K562 (cell line): ENCODE results near the gene BOD1L1. TPM values are rescaled to one million over a fixed set of nuclear protein-coding genes. Genes with fewer than 3 reads are reported as not detected.

ENCODE experiments used
- ATAC-seq: fragments of 200-7000 bp; cut with Tn5 transposase; 3 replicates; pipeline ENCODE4 v1.9.1; 2020; ENCODE audit warnings: moderate library complexity
- BruUV-seq: library from RNA; stranded (reverse); fragments of 400-500 nt; replicated peaks from 2 replicates; lab custom pipeline; 2021; lab: Mats Ljungman, UMichigan
- CTCF ChIA-PET: fragments of 300-600 bp; formaldehyde crosslinking; extraction: SDS; loops from one replicate; lab custom pipeline; 2021; ENCODE audit warnings: low intra/inter-chr PET ratio; lab: Yijun Ruan, JAX
- POLR2A ChIA-PET: fragments of 300-600, 350-650 bp; sonication (Branson Sonifier 250); formaldehyde crosslinking; extraction: SDS; loops from one replicate; lab custom pipeline; 2021; ENCODE audit warnings: antibody characterized with exemption, inconsistent platforms; lab: Yijun Ruan, JAX
- DNase-seq, 4 experiments: peaks; one replicate each; pipeline versions ENCODE4 v3.0.0 to v3.0.0-alpha.2; 2011 to 2018; ENCODE audit warnings: low spot score in 3 of 4, mixed read lengths in 3 of 4; ENCODE audit errors: extremely low read depth in 1 of 4
- FAIRE-seq: peaks from 2 replicates; lab custom pipeline; 2011; peaks lifted over from hg19 to GRCh38; lab: Jason Lieb, UNC
- H2AFZ ChIP-seq: 2 replicates; pipeline ENCODE4 v1.6.0; 2011; ENCODE audit warnings: low read depth, low read length, control low read depth, inconsistent platforms
- H3K27ac ChIP-seq: fragments of 200-600 bp; 3 replicates; pipeline ENCODE4 v1.8.0; 2011; ENCODE audit warnings: low read depth, mild to moderate bottlenecking, control low read depth, inconsistent platforms, low read length, moderate library complexity, mixed read lengths; ENCODE audit errors: extremely low read depth
- H3K27me3 ChIP-seq, 2 experiments: fragments of 300-600 bp in 1 of 2; 2 replicates in 1 of 2; 3 replicates in 1 of 2; pipeline versions ENCODE4 v1.6.0 to v1.8.0; 2011; ENCODE audit warnings: inconsistent platforms in 2 of 2, low read length in 2 of 2, mild to moderate bottlenecking in 1 of 2, mixed read lengths in 1 of 2, moderate library complexity in 1 of 2; ENCODE audit not compliant: control insufficient read depth in 2 of 2, insufficient read depth in 2 of 2
- H3K36me3 ChIP-seq: fragments of 300-600 bp; 3 replicates; pipeline ENCODE4 v1.8.0; 2011; ENCODE audit warnings: mild to moderate bottlenecking, low read length, inconsistent platforms; ENCODE audit not compliant: control insufficient read depth, insufficient read depth
- H3K4me1 ChIP-seq, 2 experiments: fragments of 200-600 bp in 1 of 2; replicated peaks in 1 of 2; 2 replicates in 1 of 2; 3 replicates in 1 of 2; pipeline versions ENCODE4 v1.5.1 to v1.8.0; 2011; ENCODE audit warnings: inconsistent platforms in 2 of 2, low read length in 2 of 2, mild to moderate bottlenecking in 1 of 2, mixed read lengths in 1 of 2, moderate library complexity in 1 of 2; ENCODE audit not compliant: control insufficient read depth in 2 of 2, insufficient read depth in 2 of 2
- H3K4me2 ChIP-seq: 2 replicates; pipeline ENCODE4 v1.6.1; 2011; ENCODE audit warnings: low read length, control low read depth, inconsistent platforms, mixed read lengths; ENCODE audit not compliant: insufficient read depth
- H3K4me3 ChIP-seq: fragments of 200-600 bp; sonication (generic), shearing (Covaris generic); 2 replicates; pipeline ENCODE4 v1.5.1; 2016; ENCODE audit warnings: control low read depth, inconsistent platforms
- H3K79me2 ChIP-seq: fragments of 200-600 bp; 3 replicates; pipeline ENCODE4 v1.8.0; 2011; ENCODE audit warnings: low read length, inconsistent platforms; ENCODE audit not compliant: control insufficient read depth, insufficient read depth
- H3K9ac ChIP-seq, 2 experiments: 2 replicates each; pipeline versions ENCODE4 v1.6.0 to v1.6.1; 2011; ENCODE audit warnings: low read depth in 2 of 2, low read length in 2 of 2, control low read depth in 1 of 2, inconsistent platforms in 1 of 2, mild to moderate bottlenecking in 1 of 2, mixed read lengths in 1 of 2; ENCODE audit not compliant: insufficient read depth in 1 of 2
- H3K9me1 ChIP-seq: one replicate; pipeline ENCODE4 v1.6.0; 2011; ENCODE audit warnings: inconsistent platforms, mild to moderate bottlenecking, low read length, moderate library complexity; ENCODE audit not compliant: control insufficient read depth, insufficient read depth
- H3K9me3 ChIP-seq: replicated peaks from 2 replicates; pipeline ENCODE4 v1.5.1; 2011; ENCODE audit warnings: low read depth, low read length, inconsistent platforms; ENCODE audit not compliant: control insufficient read depth, insufficient read depth
- H4K20me1 ChIP-seq: replicated peaks from 2 replicates; pipeline ENCODE4 v1.6.1; 2011; ENCODE audit warnings: low read length, inconsistent platforms, mixed read lengths; ENCODE audit not compliant: control insufficient read depth, insufficient read depth
- ARID1B ChIP-seq: fragments of 450-650 bp; IDR thresholded peaks from 2 replicates; pipeline ENCODE4 v1.6.1; 2016; ENCODE audit warnings: antibody characterized with exemption, mild to moderate bottlenecking, inconsistent platforms
- DIDO1 ChIP-seq: fragments of 450-650 bp; IDR thresholded peaks from 2 replicates; pipeline ENCODE4 v1.6.1; 2016; ENCODE audit warnings: low read depth, missing biosample characterization, missing genetic modification characterization
- DMBX1 ChIP-seq: fragments of 250-450 bp; sonication (Bioruptor Pico); IDR thresholded peaks from 2 replicates; pipeline ENCODE4 v1.8.0; 2022; ENCODE audit warnings: inconsistent platforms, mild to moderate bottlenecking, moderate library complexity, borderline replicate concordance
- FOXA3 ChIP-seq, 2 experiments: fragments of 450-650 bp in 1 of 2; sonication (generic) in 1 of 2; formaldehyde crosslinking; IDR thresholded peaks in 1 of 2; conservative IDR thresholded peaks in 1 of 2; 2 replicates each; pipeline versions ENCODE4 v1.4.0 to v1.8.0; 2020 to 2022; ENCODE audit warnings: mild to moderate bottlenecking in 2 of 2, missing genetic modification reagents in 1 of 2
- JUN ChIP-seq, 2 experiments: sonication (generic) in 1 of 2; formaldehyde crosslinking in 1 of 2; IDR thresholded peaks; 2 replicates each; pipeline versions ENCODE4 v1.6.1 to v1.8.0; 2012 to 2022; ENCODE audit warnings: borderline replicate concordance in 2 of 2, mild to moderate bottlenecking in 2 of 2, improper control_type of control experiment in 1 of 2, low read depth in 1 of 2, low read length in 1 of 2, missing genetic modification reagents in 1 of 2
- LARP7 ChIP-seq: fragments of 450-650 bp; IDR thresholded peaks from 2 replicates; pipeline ENCODE4 v1.6.1; 2016
- NFXL1 ChIP-seq: fragments of 450-650 bp; formaldehyde crosslinking; IDR thresholded peaks from 2 replicates; pipeline ENCODE4 v1.4.0; 2021; ENCODE audit warnings: mild to moderate bottlenecking
- SIX5 ChIP-seq, 2 experiments: IDR thresholded peaks; 2 replicates each; pipeline ENCODE4 v1.6.1; 2011; ENCODE audit warnings: low read length in 2 of 2, borderline replicate concordance in 1 of 2, low read depth in 1 of 2, mild to moderate bottlenecking in 1 of 2, moderate library complexity in 1 of 2; ENCODE audit not compliant: insufficient read depth in 1 of 2
- SMARCB1 ChIP-seq: IDR thresholded peaks from 2 replicates; pipeline ENCODE4 v1.6.1; 2011; ENCODE audit warnings: improper control_type of control experiment, low read depth; ENCODE audit not compliant: insufficient read length
- ZNF668 ChIP-seq: fragments of 250-450 bp; sonication (Bioruptor Pico); IDR thresholded peaks from 2 replicates; pipeline ENCODE4 v1.8.0; 2022; ENCODE audit warnings: mild to moderate bottlenecking, inconsistent platforms
- ZNF699 ChIP-seq: fragments of 250-450 bp; sonication (Bioruptor Pico); IDR thresholded peaks from 2 replicates; pipeline ENCODE4 v1.8.0; 2021; ENCODE audit warnings: mild to moderate bottlenecking, moderate library complexity; ENCODE audit not compliant: insufficient replicate concordance
- WGBS: fragments of 100-300 bp; shearing (Covaris generic); methylation state at CpG from one replicate; pipeline ENCODE4 v1.1.6; 2016; ENCODE audit warnings: low coverage, mixed read lengths; ENCODE audit not compliant: insufficient coverage; ENCODE audit errors: missing lambda C conversion rate; 5-methylcytosine and 5-hydroxymethylcytosine counted together
- in situ Hi-C: fragments of 300-500 bp; cut with MboI; formaldehyde crosslinking; loops from 4 replicates; pipeline ENCODE4 v1.15.0; 2018; ENCODE audit warnings: inconsistent platforms, mixed read lengths
- intact Hi-C: fragments of 100-400 bp; cut with micrococcal nuclease; formaldehyde crosslinking; loops from 2 replicates; pipeline ENCODE4 v1.14.2; 2022
- polyA plus RNA-seq, 8 experiments: library from polyadenylated mRNA; depleted of rRNA in 4 of 8; stranded (reverse) in 5 of 8; unstranded in 3 of 8; fragments of >200 nt; fragmentation: Nextera tagmentation in 2 of 8; fragmentation: Illumina TruSeq in 1 of 8; extraction: Ambion mirVana in 2 of 8; extraction: Trizol in 1 of 8; gene quantifications; 2 replicates each; pipeline versions ENCODE4 v1.2.1 to v1.2.3, GENCODE V29; 2011 to 2014; ENCODE audit warnings: inconsistent platforms in 1 of 8, missing spikeins in 1 of 8
- total RNA-seq, 7 experiments: library from RNA; depleted of rRNA in 6 of 7; stranded (reverse); fragments of >200 nt in 6 of 7; fragmentation: Illumina TruSeq in 2 of 7; extraction: Trizol in 2 of 7; gene quantifications; 2 replicates each; pipeline versions ENCODE4 v1.2.1 to v1.2.3, GENCODE V29; 2011 to 2021; ENCODE audit warnings: low replicate concordance in 1 of 7
- TF ChIP-seq, protein P1 (sequence below): fragments of 450-650 bp; IDR thresholded peaks from 2 replicates; pipeline ENCODE4 v1.6.1; 2014; ENCODE audit warnings: low read depth, mild to moderate bottlenecking, moderate library complexity, borderline replicate concordance
- TF ChIP-seq, protein P2 (sequence below): sonication (generic); formaldehyde crosslinking; IDR thresholded peaks from 2 replicates; pipeline ENCODE4 v1.8.0; 2022; ENCODE audit warnings: missing genetic modification reagents, mild to moderate bottlenecking, moderate library complexity, borderline replicate concordance

BOD1L1 gene
- total and polyA plus RNA-seq, 9 of the 15 experiments (the other 6 are each of a cell fraction or from before 2014, with no cell fraction given), result 4.8 to 23.2 (median 17.7) TPM

DNA sequence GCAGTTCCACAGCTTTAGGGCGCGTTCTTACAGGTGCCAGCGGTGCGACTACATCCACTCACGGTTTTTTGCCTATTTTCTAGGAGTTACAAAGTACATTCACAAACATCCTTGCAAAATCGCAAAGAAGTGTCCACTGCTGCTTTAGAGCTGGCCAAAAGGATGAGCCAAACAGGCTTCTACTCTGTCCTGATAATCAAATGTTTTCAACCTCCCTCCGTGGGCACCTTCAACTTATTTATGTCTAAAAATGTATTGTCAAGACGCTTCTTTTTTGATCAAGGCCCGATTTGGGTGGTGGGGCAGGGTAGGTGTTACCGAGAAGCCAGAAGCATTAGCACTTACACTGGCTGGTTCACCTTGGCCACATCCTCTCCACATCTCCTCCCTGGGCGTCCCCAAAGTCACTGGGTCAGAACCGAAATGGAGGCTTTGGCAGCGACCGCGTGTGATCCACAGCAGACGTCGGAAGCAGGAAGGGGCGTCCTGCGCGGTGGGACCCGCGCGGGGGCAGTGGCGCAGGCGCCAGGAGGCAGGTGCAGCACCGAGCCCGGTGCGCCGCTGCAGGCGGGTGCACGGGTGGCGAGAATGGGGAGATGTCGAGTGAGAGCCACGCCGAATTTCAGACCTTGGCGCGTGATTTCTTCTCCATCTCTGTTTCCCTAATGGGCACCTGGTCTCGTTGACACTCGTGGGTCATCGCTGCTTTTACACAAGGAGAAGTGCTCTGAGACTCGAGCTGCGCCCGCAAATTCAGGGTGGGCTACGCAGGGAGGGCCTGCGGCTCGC is 100.1 kb downstream of the BOD1L1 start:
- no peaks in the 10 kb centered on the region for H3K79me2 ChIP-seq
- DNase-seq (peak in 1 of 4 experiments; percentile 4), ATAC-seq (no peak), FAIRE-seq (no peak)
- no peaks in the 10 kb centered on the region for H3K36me3 ChIP-seq
- peaks cover 4 to 42% of the 10 kb centered on the region in 2 experiments; a peak in 4 of 5 replicates for H3K27me3 ChIP-seq
- H2AFZ ChIP-seq, result no peak overlapping the region
- intact Hi-C loops, result no loop called here
- H4K20me1 ChIP-seq, result no peaks in the 10 kb centered on the region
- H3K4me1 ChIP-seq, result peaks cover 14 to 25% of the 10 kb centered on the region in 2 experiments; a peak in 4 of 5 replicates
- ChIA-PET CTCF (no interaction called here), POLR2A (no interaction called here)
- no peaks in the 10 kb centered on the region for H3K9me1 ChIP-seq
- no peak overlapping the region for H3K9ac ChIP-seq
- in situ Hi-C loops, result no loop called here
- no TSS peak for BruUV-seq
- no peak overlapping the region for H3K4me2 ChIP-seq
- 50% methylated on average over 28 of the region's 46 CpGs for WGBS
- no peaks in the 10 kb centered on the region for H3K9me3 ChIP-seq
- H3K4me3 ChIP-seq, result no peak overlapping the region
- no peak overlapping the region for H3K27ac ChIP-seq
- no peak for TF ChIP-seq SMARCB1
- no peak for TF ChIP-seq LARP7
- TF ChIP-seq ARID1B, result no peak
- TF ChIP-seq DIDO1, result no peak
- TF ChIP-seq FOXA3 (CRISPR knock-in tag; conservative IDR thresholded peaks at IDR 0.05 in 1 of 2, IDR thresholded peaks at IDR 0.05 in 1 of 2), result no peak
- TF ChIP-seq SIX5 (IDR thresholded peaks at IDR 0.05; ENCODE audit: borderline replicate concordance in 1 of 2, insufficient read depth in 1 of 2, low read depth in 1 of 2, low read length in 2 of 2), result no peak
- TF ChIP-seq ZNF699 (CRISPR knock-in tag), result no peak
- no peak for TF ChIP-seq JUN (IDR thresholded peaks at IDR 0.05; ENCODE audit: borderline replicate concordance, low read depth, low read length)
- no peak for TF ChIP-seq JUN (CRISPR knock-in tag; IDR thresholded peaks at IDR 0.05; ENCODE audit: borderline replicate concordance)
- TF ChIP-seq, protein P1, sequence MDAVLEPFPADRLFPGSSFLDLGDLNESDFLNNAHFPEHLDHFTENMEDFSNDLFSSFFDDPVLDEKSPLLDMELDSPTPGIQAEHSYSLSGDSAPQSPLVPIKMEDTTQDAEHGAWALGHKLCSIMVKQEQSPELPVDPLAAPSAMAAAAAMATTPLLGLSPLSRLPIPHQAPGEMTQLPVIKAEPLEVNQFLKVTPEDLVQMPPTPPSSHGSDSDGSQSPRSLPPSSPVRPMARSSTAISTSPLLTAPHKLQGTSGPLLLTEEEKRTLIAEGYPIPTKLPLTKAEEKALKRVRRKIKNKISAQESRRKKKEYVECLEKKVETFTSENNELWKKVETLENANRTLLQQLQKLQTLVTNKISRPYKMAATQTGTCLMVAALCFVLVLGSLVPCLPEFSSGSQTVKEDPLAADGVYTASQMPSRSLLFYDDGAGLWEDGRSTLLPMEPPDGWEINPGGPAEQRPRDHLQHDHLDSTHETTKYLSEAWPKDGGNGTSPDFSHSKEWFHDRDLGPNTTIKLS, result no peak
- TF ChIP-seq NFXL1 (CRISPR knock-in tag), result no peak
- TF ChIP-seq ZNF668 (CRISPR knock-in tag), result no peak
- no peak for TF ChIP-seq DMBX1 (CRISPR knock-in tag)
- TF ChIP-seq, protein P2, sequence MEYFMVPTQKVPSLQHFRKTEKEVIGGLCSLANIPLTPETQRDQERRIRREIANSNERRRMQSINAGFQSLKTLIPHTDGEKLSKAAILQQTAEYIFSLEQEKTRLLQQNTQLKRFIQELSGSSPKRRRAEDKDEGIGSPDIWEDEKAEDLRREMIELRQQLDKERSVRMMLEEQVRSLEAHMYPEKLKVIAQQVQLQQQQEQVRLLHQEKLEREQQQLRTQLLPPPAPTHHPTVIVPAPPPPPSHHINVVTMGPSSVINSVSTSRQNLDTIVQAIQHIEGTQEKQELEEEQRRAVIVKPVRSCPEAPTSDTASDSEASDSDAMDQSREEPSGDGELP (CRISPR knock-in tag), result no peak
